NCI-H2171 treated with DMSO at 0.1 percent for 48 hours (cell line): Measurements from ENCODE around the gene SOCS6.
"Not testable (repeated sequence)": the region's sequence is repeated elsewhere in the genome, so short reads cannot be mapped to it uniquely, and the experiment has no call there.

Experiments
- DNase-seq: peaks from one replicate; lab custom pipeline; 2025; lab: John Stamatoyannopoulos, UW

SOCS6 gene

GRCh38 chr18:70324897-70325296 is 36.1 kb downstream of the SOCS6 start:
- no peak for DNase-seq

GRCh38 chr18:70326255-70326654 is 37.4 kb downstream of the SOCS6 start:
- DNase-seq, result no peak

GRCh38 chr18:70328169-70328568 is 39.3 kb downstream of the SOCS6 start:
- no peak for DNase-seq

GRCh38 chr18:70329071-70329470 is 40.2 kb downstream of the SOCS6 start:
- no peak for DNase-seq

- DNase-seq, result no peak
Measured at GRCh38 chr18:70330887-70331286, 42.0 kb downstream of the SOCS6 start.

- DNase-seq, result no peak
Measured at GRCh38 chr18:70331456-70332097, 42.7 kb downstream of the SOCS6 start.

- no peak for DNase-seq
Measured at GRCh38 chr18:70332694-70333093, 43.8 kb downstream of the SOCS6 start.

GRCh38 chr18:70333316-70333715 is 44.5 kb downstream of the SOCS6 start:
- DNase-seq, result no peak

- DNase-seq, result no peak
Measured at GRCh38 chr18:70333757-70334156, 44.9 kb downstream of the SOCS6 start.

- DNase-seq, result no peak
Measured at GRCh38 chr18:70334264-70334663, 45.4 kb downstream of the SOCS6 start.

GRCh38 chr18:70334728-70335329 is 46.0 kb downstream of the SOCS6 start:
- DNase-seq, result no peak

GRCh38 chr18:70335892-70336726 is 47.3 kb downstream of the SOCS6 start:
- no peak for DNase-seq

GRCh38 chr18:70337139-70337972 is 48.5 kb downstream of the SOCS6 start:
- DNase-seq, result no peak

GRCh38 chr18:70338890-70339289 is 50.0 kb downstream of the SOCS6 start:
- DNase-seq, result no peak

GRCh38 chr18:70339915-70340314 is 51.1 kb downstream of the SOCS6 start:
- DNase-seq, result no peak

GRCh38 chr18:70348481-70348880 is 59.6 kb downstream of the SOCS6 start:
- DNase-seq, result not testable (repeated sequence)

- no peak for DNase-seq
Measured at GRCh38 chr18:70349316-70349715, 60.5 kb downstream of the SOCS6 start.

- DNase-seq, result no peak
Measured at GRCh38 chr18:70354080-70354479, 65.2 kb downstream of the SOCS6 start.

- DNase-seq, result no peak
Measured at GRCh38 chr18:70354771-70355170, 65.9 kb downstream of the SOCS6 start.

GRCh38 chr18:70355620-70356385 is 67.0 kb downstream of the SOCS6 start:
- no peak for DNase-seq

GRCh38 chr18:70358105-70358406 is 69.2 kb downstream of the SOCS6 start:
- DNase-seq, result not testable (repeated sequence)

- DNase-seq, result no peak
Measured at GRCh38 chr18:70359071-70359470, 70.2 kb downstream of the SOCS6 start.
